ENCODE data around the gene FRMPD2.
"Not testable (repeated sequence)": the region's sequence is repeated elsewhere in the genome, so short reads cannot be mapped to it uniquely, and the experiment has no call there.

Gene FRMPD2

DNA sequence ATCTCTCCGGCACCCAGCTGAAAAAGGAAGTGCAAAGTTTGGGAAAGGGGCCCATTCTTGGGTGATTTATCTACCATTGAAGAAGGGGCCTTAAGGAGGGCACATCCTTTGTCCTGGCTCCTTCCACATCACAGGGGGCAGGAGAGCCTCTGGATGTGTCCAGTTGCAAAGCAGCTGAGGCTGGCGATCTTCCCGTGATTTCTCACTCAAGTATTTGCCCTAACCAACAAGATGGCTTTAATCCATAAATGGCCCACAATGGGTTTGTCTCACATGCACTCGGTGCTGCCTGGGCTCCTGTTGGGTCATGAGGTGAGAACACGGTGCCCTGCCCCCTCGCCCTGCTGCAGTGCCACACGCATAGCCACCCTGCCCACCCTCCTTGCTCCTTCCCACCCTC, 14.2 kb upstream of the FRMPD2 start:
- Histone ChIP-seq H3K36me3 (ENCODE audit: control insufficient read depth in 2 of 2, insufficient read depth in 2 of 2, low read length in 2 of 2) (no peaks in the 10 kb centered on the region), H3K27me3 (ENCODE audit: control insufficient read depth in 1 of 2, insufficient read depth in 2 of 2, low read length in 2 of 2) (peaks cover 0 to 7% of the 10 kb centered on the region in 2 donors), H3K9ac (ENCODE audit: low read length in 2 of 2) (no peak overlapping the region), H3K27ac (ENCODE audit: low read length) (no peak overlapping the region), H3K4me1 (ENCODE audit: control insufficient read depth, insufficient read depth, low read length) (peaks cover 9% of the 10 kb centered on the region), H3K4me3 (ENCODE audit: low read length in 2 of 2) (no peak overlapping the region), H3K9me3 (ENCODE audit: control insufficient read depth in 2 of 2, low read length in 2 of 2) (peaks cover 7 to 12% of the 10 kb centered on the region in 2 donors)

DNA sequence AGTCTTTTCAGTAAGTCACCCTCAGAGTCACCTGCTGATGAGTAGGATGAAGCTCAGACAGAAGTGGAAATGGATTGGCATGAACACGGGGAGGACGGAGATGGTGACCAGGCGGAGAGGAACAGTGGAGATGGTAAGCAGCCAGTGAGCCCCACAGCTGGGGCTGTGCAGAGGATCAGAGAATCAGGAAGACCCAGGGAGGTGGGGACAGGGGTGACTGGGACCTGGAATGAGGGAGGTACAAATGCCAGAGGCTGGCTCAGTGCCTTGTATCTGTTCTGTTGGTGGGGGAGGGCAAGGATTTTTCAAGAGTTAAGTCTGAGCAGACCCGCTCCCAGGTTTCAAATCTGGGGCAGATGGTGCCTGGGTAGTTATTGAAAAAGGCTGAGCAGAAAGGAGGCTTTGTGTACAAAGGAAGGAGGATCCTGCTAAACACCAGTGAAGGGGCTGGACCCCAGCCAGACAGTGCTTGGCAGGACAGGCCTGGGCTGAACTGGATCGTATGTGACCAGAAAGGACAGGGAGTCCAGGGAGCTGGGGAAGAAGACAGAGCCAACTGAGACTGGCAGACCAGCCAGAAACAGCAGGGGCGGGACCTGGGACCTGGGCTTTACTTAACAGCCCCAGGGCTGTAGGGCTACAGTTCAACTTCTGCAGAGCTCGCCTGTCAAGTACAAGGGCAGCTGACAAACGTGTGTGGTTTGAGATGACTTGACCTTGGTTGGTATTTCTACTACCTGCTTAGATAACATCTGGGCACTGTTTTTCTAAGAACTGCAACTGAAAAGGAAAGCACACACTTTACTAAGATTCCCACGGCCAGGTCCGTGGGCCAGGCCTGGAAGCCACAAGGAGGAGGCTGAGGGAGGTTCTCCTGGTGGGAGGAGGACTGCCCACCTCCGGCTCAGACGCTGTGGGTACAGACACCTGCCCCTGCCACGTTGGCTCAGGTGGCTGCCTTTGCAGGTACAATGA, 13.2 kb upstream of the FRMPD2 start:
- Histone ChIP-seq H3K36me3 (ENCODE audit: control insufficient read depth in 2 of 2, insufficient read depth in 2 of 2, low read length in 2 of 2) (no peaks in the 10 kb centered on the region), H3K27ac (ENCODE audit: low read length) (no peak overlapping the region), H3K9me3 (ENCODE audit: control insufficient read depth in 2 of 2, low read length in 2 of 2) (peaks cover 9 to 16% of the 10 kb centered on the region in 2 donors), H3K9ac (ENCODE audit: low read length in 2 of 2) (peak overlapping the region in 1 of 2 donors; percentile 36), H3K27me3 (ENCODE audit: control insufficient read depth in 1 of 2, insufficient read depth in 2 of 2, low read length in 2 of 2) (peaks cover 0 to 7% of the 10 kb centered on the region in 2 donors), H3K4me1 (ENCODE audit: control insufficient read depth, insufficient read depth, low read length) (peaks cover 9% of the 10 kb centered on the region), H3K4me3 (ENCODE audit: low read length in 2 of 2) (no peak overlapping the region)

GRCh38 chr10:48286356-48286755, 11.9 kb upstream of the FRMPD2 start:
- no peak overlapping the region for H3K4me3 ChIP-seq (ENCODE audit: low read length in 2 of 2)
- H3K9me3 ChIP-seq (ENCODE audit: control insufficient read depth in 2 of 2, low read length in 2 of 2): peaks cover 9 to 16% of the 10 kb centered on the region in 2 donors
- no peak overlapping the region for H3K9ac ChIP-seq (ENCODE audit: low read length in 2 of 2)
- H3K27me3 ChIP-seq (ENCODE audit: control insufficient read depth in 1 of 2, insufficient read depth in 2 of 2, low read length in 2 of 2): peaks cover 0 to 7% of the 10 kb centered on the region in 2 donors
- H3K36me3 ChIP-seq (ENCODE audit: control insufficient read depth in 2 of 2, insufficient read depth in 2 of 2, low read length in 2 of 2): no peaks in the 10 kb centered on the region
- no peak overlapping the region for H3K27ac ChIP-seq (ENCODE audit: low read length)
- H3K4me1 ChIP-seq (ENCODE audit: control insufficient read depth, insufficient read depth, low read length): peaks cover 9% of the 10 kb centered on the region

DNA sequence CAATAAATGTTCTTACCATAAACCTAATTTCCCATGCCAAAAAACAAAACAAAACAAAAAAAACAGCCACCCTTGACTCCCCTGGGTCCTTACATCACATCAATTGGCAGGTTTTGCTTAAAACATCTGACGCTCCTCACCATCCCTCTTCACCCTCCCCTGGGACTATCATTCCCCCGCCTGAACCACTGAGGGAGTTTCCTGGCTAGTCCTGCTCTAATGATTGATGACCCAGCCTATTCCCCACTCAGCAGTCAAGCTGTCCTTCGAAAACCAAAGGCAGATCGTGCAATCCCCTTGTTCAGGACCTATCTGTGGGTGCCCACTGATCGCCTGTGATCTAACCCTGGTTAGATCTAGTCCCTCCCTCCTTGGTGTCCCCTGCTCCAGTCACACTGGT, 11.2 kb upstream of the FRMPD2 start:
- peaks cover 9% of the 10 kb centered on the region for H3K4me1 ChIP-seq (ENCODE audit: control insufficient read depth, insufficient read depth, low read length)
- peaks cover 9 to 16% of the 10 kb centered on the region in 2 donors for H3K9me3 ChIP-seq (ENCODE audit: control insufficient read depth in 2 of 2, low read length in 2 of 2)
- no peaks in the 10 kb centered on the region for H3K36me3 ChIP-seq (ENCODE audit: control insufficient read depth in 2 of 2, insufficient read depth in 2 of 2, low read length in 2 of 2)
- H3K27me3 ChIP-seq (ENCODE audit: control insufficient read depth in 1 of 2, insufficient read depth in 2 of 2, low read length in 2 of 2): peaks cover 0 to 7% of the 10 kb centered on the region in 2 donors
- H3K9ac ChIP-seq (ENCODE audit: low read length in 2 of 2): no peak overlapping the region
- no peak overlapping the region for H3K27ac ChIP-seq (ENCODE audit: low read length)
- H3K4me3 ChIP-seq (ENCODE audit: low read length in 2 of 2): no peak overlapping the region

- peaks cover 9 to 16% of the 10 kb centered on the region in 2 donors for H3K9me3 ChIP-seq (ENCODE audit: control insufficient read depth in 2 of 2, low read length in 2 of 2)
- no peak overlapping the region for H3K4me3 ChIP-seq (ENCODE audit: low read length in 2 of 2)
- no peak overlapping the region for H3K9ac ChIP-seq (ENCODE audit: low read length in 2 of 2)
- H3K27me3 ChIP-seq (ENCODE audit: control insufficient read depth in 1 of 2, insufficient read depth in 2 of 2, low read length in 2 of 2): peaks cover 0 to 7% of the 10 kb centered on the region in 2 donors
- H3K36me3 ChIP-seq (ENCODE audit: control insufficient read depth in 2 of 2, insufficient read depth in 2 of 2, low read length in 2 of 2): no peaks in the 10 kb centered on the region
- H3K4me1 ChIP-seq (ENCODE audit: control insufficient read depth, insufficient read depth, low read length): peaks cover 9% of the 10 kb centered on the region
- H3K27ac ChIP-seq (ENCODE audit: low read length): no peak overlapping the region
These were observed 10.3 kb upstream of the FRMPD2 start for GRCh38 chr10:48284811-48285210.

- Histone ChIP-seq H3K9ac (ENCODE audit: low read length in 2 of 2) (no peak overlapping the region), H3K27ac (ENCODE audit: low read length) (no peak overlapping the region), H3K36me3 (ENCODE audit: control insufficient read depth in 2 of 2, insufficient read depth in 2 of 2, low read length in 2 of 2) (no peaks in the 10 kb centered on the region), H3K4me1 (ENCODE audit: control insufficient read depth, insufficient read depth, low read length) (peaks cover 9% of the 10 kb centered on the region), H3K4me3 (ENCODE audit: low read length in 2 of 2) (no peak overlapping the region), H3K27me3 (ENCODE audit: control insufficient read depth in 1 of 2, insufficient read depth in 2 of 2, low read length in 2 of 2) (peaks cover 0 to 7% of the 10 kb centered on the region in 2 donors), H3K9me3 (ENCODE audit: control insufficient read depth in 2 of 2, low read length in 2 of 2) (peaks cover 9 to 17% of the 10 kb centered on the region in 2 donors)
These were observed 9.6 kb upstream of the FRMPD2 start for GRCh38 chr10:48284002-48284546.

GRCh38 chr10:48282829-48283228, 8.3 kb upstream of the FRMPD2 start:
- H3K9me3 ChIP-seq (ENCODE audit: control insufficient read depth in 2 of 2, low read length in 2 of 2): peaks cover 9 to 17% of the 10 kb centered on the region in 2 donors
- peaks cover 5% of the 10 kb centered on the region for H3K4me1 ChIP-seq (ENCODE audit: control insufficient read depth, insufficient read depth, low read length)
- H3K27me3 ChIP-seq (ENCODE audit: control insufficient read depth in 1 of 2, insufficient read depth in 2 of 2, low read length in 2 of 2): peaks cover 0 to 7% of the 10 kb centered on the region in 2 donors
- no peak overlapping the region for H3K4me3 ChIP-seq (ENCODE audit: low read length in 2 of 2)
- no peak overlapping the region for H3K9ac ChIP-seq (ENCODE audit: low read length in 2 of 2)
- no peaks in the 10 kb centered on the region for H3K36me3 ChIP-seq (ENCODE audit: control insufficient read depth in 2 of 2, insufficient read depth in 2 of 2, low read length in 2 of 2)
- no peak overlapping the region for H3K27ac ChIP-seq (ENCODE audit: low read length)

DNA sequence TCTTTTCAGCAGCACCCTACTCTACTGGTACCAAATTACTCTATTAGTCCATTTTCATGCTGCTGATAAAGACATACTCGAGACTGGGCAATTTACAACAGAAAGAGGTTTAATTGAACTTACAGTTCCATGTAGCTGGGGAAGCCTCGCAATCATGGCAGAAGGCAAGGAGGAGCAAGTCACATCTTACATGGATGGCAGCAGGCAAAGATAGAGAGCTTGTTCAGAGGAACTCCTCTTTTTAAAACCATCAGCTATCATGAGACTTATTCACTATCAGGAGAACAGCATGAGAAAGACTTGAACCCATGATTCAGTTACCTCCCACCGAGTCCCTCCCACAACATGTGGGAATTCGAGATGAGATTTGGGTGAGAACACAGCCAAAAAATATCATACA, 7.2 kb upstream of the FRMPD2 start:
- not testable (repeated sequence) for H3K9ac ChIP-seq (ENCODE audit: low read length in 2 of 2)

DNA sequence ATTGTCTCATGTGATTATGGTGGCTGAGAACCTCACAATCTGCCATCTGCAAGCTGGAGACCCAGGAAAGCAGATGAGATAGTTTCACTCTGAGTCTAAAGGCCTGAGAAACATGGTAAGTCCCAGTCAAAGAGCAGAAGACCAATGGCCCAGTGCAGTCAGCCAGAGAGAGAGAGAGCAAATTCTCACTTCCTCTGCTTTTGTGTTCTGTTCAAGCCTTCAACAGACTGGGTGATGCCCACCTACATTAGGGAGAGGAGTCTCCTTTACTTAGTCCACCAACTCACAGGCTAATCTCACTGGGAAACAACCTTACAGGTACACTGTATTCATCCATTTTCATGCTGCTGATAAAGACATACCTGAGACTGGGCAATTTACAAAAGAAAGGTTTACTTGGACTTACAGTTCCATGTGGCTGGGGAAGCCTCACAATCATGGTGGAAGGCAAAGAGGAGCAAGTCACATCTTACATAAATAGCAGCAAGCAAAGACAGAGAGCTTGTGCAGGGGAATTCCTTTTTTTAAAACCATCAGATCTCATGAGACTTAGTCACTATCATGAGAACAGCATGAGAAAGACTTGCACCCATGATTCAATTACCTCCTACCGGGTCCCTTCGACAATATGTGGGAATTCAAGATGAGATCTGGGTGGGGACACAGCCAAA, 4.7 kb upstream of the FRMPD2 start:
- Histone ChIP-seq H3K4me1 (ENCODE audit: control insufficient read depth, insufficient read depth, low read length) (no peaks in the 10 kb centered on the region), H3K27me3 (ENCODE audit: control insufficient read depth in 1 of 2, insufficient read depth in 2 of 2, low read length in 2 of 2) (no peaks in the 10 kb centered on the region), H3K9ac (ENCODE audit: low read length in 2 of 2) (no peak overlapping the region), H3K36me3 (ENCODE audit: control insufficient read depth in 2 of 2, insufficient read depth in 2 of 2, low read length in 2 of 2) (no peaks in the 10 kb centered on the region), H3K27ac (ENCODE audit: low read length) (no peak overlapping the region), H3K9me3 (ENCODE audit: control insufficient read depth in 2 of 2, low read length in 2 of 2) (peaks cover 8 to 10% of the 10 kb centered on the region in 2 donors), H3K4me3 (ENCODE audit: low read length in 2 of 2) (no peak overlapping the region)

More for the DNA sequence above, 7.2 kb upstream of the FRMPD2 start:
- H3K27me3 ChIP-seq (ENCODE audit: control insufficient read depth in 1 of 2, insufficient read depth in 2 of 2, low read length in 2 of 2); H3K27ac ChIP-seq (ENCODE audit: low read length); H3K4me1 ChIP-seq (ENCODE audit: control insufficient read depth, insufficient read depth, low read length); H3K36me3 ChIP-seq (ENCODE audit: control insufficient read depth in 2 of 2, insufficient read depth in 2 of 2, low read length in 2 of 2); H3K4me3 ChIP-seq (ENCODE audit: low read length in 2 of 2): not testable (repeated sequence)
- peaks cover 9 to 17% of the 10 kb centered on the region in 2 donors for H3K9me3 ChIP-seq (ENCODE audit: control insufficient read depth in 2 of 2, low read length in 2 of 2)

DNA sequence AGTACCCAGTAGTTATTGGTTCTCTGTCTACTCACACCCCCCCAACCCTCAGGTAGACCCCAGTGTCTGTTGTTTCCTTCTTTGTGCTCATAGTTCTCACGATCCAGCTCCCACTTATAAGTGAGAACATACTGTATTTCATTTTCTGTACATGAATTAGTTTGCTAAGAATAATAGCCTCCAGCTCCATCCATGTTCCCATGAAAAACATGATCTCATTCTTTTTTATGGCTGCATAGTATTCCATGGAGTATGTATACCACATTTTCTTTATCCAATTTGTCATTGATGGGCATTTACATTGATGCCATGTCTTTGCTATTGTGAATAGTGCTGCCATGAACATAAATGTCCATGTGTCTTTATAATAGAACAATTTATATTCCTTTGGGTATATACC, 2.6 kb upstream of the FRMPD2 start:
- no peaks in the 10 kb centered on the region for H3K4me1 ChIP-seq (ENCODE audit: control insufficient read depth, insufficient read depth, low read length)
- no peaks in the 10 kb centered on the region for H3K27me3 ChIP-seq (ENCODE audit: control insufficient read depth in 1 of 2, insufficient read depth in 2 of 2, low read length in 2 of 2)
- H3K36me3 ChIP-seq (ENCODE audit: control insufficient read depth in 2 of 2, insufficient read depth in 2 of 2, low read length in 2 of 2): no peaks in the 10 kb centered on the region
- no peak overlapping the region for H3K27ac ChIP-seq (ENCODE audit: low read length)
- peaks cover 0 to 2% of the 10 kb centered on the region in 2 donors for H3K9me3 ChIP-seq (ENCODE audit: control insufficient read depth in 2 of 2, low read length in 2 of 2)
- no peak overlapping the region for H3K9ac ChIP-seq (ENCODE audit: low read length in 2 of 2)
- no peak overlapping the region for H3K4me3 ChIP-seq (ENCODE audit: low read length in 2 of 2)

Data from stomach smooth muscle (tissue), 2 donors.